Measurements from ENCODE around the gene MAPKBP1.

DNA sequence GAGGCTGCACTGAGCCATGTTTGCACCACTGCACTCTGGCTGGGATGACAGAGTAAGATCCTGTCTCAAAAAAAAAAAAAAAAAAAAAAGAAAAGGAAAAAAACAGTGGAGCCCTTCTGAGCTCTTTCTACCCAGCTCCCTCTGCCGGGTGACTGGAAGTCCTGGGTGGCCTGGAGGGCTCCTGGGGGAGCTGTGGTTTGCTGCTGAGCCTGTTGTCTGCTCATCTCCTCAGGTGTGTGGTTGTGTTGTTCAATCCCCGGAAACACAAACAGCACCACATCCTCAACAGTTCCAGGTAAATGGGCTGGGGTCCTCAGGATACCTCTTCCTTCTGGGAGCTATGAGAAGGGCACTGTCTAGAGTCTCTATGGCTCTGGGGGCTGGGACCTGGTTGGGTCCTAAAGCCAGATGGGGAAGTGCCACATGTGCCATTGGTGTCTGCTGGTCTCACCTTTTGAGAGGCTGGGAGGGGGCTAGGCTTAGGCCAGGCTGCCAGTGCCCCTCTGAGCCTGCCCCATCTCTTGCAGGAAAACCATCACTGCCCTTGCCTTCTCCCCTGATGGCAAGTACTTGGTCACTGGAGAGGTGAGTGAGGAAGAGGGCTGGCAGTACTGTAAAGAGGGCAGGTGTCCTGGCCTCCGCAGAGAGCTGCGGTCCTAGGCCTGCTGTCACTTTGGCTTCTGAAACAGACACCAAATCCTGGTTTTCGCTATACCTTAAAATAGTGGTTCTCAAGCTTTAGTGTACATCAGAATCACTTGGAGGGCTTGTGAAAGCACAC, 36.6 kb downstream of the MAPKBP1 start:
- TF ChIP-seq, protein P1, sequence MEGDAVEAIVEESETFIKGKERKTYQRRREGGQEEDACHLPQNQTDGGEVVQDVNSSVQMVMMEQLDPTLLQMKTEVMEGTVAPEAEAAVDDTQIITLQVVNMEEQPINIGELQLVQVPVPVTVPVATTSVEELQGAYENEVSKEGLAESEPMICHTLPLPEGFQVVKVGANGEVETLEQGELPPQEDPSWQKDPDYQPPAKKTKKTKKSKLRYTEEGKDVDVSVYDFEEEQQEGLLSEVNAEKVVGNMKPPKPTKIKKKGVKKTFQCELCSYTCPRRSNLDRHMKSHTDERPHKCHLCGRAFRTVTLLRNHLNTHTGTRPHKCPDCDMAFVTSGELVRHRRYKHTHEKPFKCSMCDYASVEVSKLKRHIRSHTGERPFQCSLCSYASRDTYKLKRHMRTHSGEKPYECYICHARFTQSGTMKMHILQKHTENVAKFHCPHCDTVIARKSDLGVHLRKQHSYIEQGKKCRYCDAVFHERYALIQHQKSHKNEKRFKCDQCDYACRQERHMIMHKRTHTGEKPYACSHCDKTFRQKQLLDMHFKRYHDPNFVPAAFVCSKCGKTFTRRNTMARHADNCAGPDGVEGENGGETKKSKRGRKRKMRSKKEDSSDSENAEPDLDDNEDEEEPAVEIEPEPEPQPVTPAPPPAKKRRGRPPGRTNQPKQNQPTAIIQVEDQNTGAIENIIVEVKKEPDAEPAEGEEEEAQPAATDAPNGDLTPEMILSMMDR (IDR thresholded peaks at IDR 0.05), result no peak
- no peak for TF ChIP-seq POLR2A (IDR thresholded peaks at IDR 0.05)
